ENCODE results near the gene GOLIM4. TPM values are rescaled to one million over a fixed set of nuclear protein-coding genes. Genes with fewer than 3 reads are reported as not detected.

The GOLIM4 gene
- total RNA-seq, 2 experiments from 2014 or later = 0.28 to 0.36 TPM

- no peaks in the 10 kb centered on the region for H3K9me3 Mint-ChIP-seq
- Histone ChIP-seq H3K27me3 (ENCODE audit: control insufficient read depth in 1 of 2, insufficient read depth in 2 of 2, low read length in 2 of 2) (peaks cover 9 to 29% of the 10 kb centered on the region in 2 experiments), H3K4me3 (ENCODE audit: low read length) (no peak overlapping the region), H3K9me3 (ENCODE audit: control insufficient read depth in 1 of 2, insufficient read depth in 1 of 2, low read length in 2 of 2) (peaks cover 0 to 7% of the 10 kb centered on the region in 2 experiments), H3K27ac (ENCODE audit: low read depth in 1 of 2, low read length in 2 of 2) (no peak overlapping the region), H3K4me1 (ENCODE audit: insufficient read depth, low read length) (peaks cover 9% of the 10 kb centered on the region), H3K36me3 (ENCODE audit: insufficient read depth, low read length) (no peaks in the 10 kb centered on the region)
- peaks cover 8% of the 10 kb centered on the region for H3K4me1 Mint-ChIP-seq (ENCODE audit: low read depth)
- H3K27ac Mint-ChIP-seq = no peak overlapping the region
- CTCF ChIA-PET = no interaction called here
- DNase-seq = no peak
- POLR2A ChIA-PET = no interaction called here
- H3K27me3 Mint-ChIP-seq = peaks cover 52% of the 10 kb centered on the region
- TF ChIP-seq CTCF (IDR thresholded peaks at IDR 0.05) = no peak
- no peak overlapping the region for H3K4me3 Mint-ChIP-seq
- no peaks in the 10 kb centered on the region for H3K36me3 Mint-ChIP-seq (ENCODE audit: low read depth)
- intact Hi-C loops (cut with DNase I, micrococcal nuclease) = no loop called here
- no peak for ATAC-seq (ENCODE audit: poor library complexity)
Observed at GRCh38 chr3:168090306-168091085, 5.2 kb downstream of the GOLIM4 start.

GRCh38 chr3:168089179-168089771, 6.4 kb downstream of the GOLIM4 start:
- Mint-ChIP-seq H3K36me3 (ENCODE audit: low read depth) (no peaks in the 10 kb centered on the region), H3K9me3 (no peaks in the 10 kb centered on the region), H3K4me3 (no peak overlapping the region), H3K27ac (no peak overlapping the region), H3K27me3 (peaks cover 43% of the 10 kb centered on the region), H3K4me1 (ENCODE audit: low read depth) (peaks cover under 1% of the 10 kb centered on the region)
- Histone ChIP-seq H3K9me3 (ENCODE audit: control insufficient read depth in 1 of 2, insufficient read depth in 1 of 2, low read length in 2 of 2) (no peaks in the 10 kb centered on the region), H3K27ac (ENCODE audit: low read depth in 1 of 2, low read length in 2 of 2) (no peak overlapping the region), H3K4me3 (ENCODE audit: low read length) (no peak overlapping the region), H3K4me1 (ENCODE audit: insufficient read depth, low read length) (no peaks in the 10 kb centered on the region), H3K27me3 (ENCODE audit: control insufficient read depth in 1 of 2, insufficient read depth in 2 of 2, low read length in 2 of 2) (peaks cover 0 to 18% of the 10 kb centered on the region in 2 experiments), H3K36me3 (ENCODE audit: insufficient read depth, low read length) (no peaks in the 10 kb centered on the region)
- intact Hi-C loops (cut with DNase I, micrococcal nuclease) = no loop called here
- no peak for DNase-seq
- TF ChIP-seq CTCF (IDR thresholded peaks at IDR 0.05) = no peak
- ChIA-PET POLR2A (no interaction called here), CTCF (no interaction called here)
- ATAC-seq (ENCODE audit: poor library complexity) = no peak

- Mint-ChIP-seq H3K27ac (no peak overlapping the region), H3K36me3 (ENCODE audit: low read depth) (no peaks in the 10 kb centered on the region), H3K4me3 (no peak overlapping the region), H3K9me3 (no peaks in the 10 kb centered on the region), H3K4me1 (ENCODE audit: low read depth) (no peaks in the 10 kb centered on the region), H3K27me3 (peaks cover 36% of the 10 kb centered on the region)
- Histone ChIP-seq H3K9me3 (ENCODE audit: control insufficient read depth in 1 of 2, insufficient read depth in 1 of 2, low read length in 2 of 2) (no peaks in the 10 kb centered on the region), H3K27ac (ENCODE audit: low read depth in 1 of 2, low read length in 2 of 2) (no peak overlapping the region), H3K27me3 (ENCODE audit: control insufficient read depth in 1 of 2, insufficient read depth in 2 of 2, low read length in 2 of 2) (peaks cover 0 to 8% of the 10 kb centered on the region in 2 experiments), H3K36me3 (ENCODE audit: insufficient read depth, low read length) (no peaks in the 10 kb centered on the region), H3K4me3 (ENCODE audit: low read length) (no peak overlapping the region), H3K4me1 (ENCODE audit: insufficient read depth, low read length) (no peaks in the 10 kb centered on the region)
- ATAC-seq (ENCODE audit: poor library complexity) (no peak), DNase-seq (peak in 2 of 14 experiments; percentile 5 to 17)
- intact Hi-C loops (cut with DNase I, micrococcal nuclease) = no loop called here
- ChIA-PET CTCF (no interaction called here), POLR2A (no interaction called here)
- no peak for TF ChIP-seq CTCF (IDR thresholded peaks at IDR 0.05)
Observed at GRCh38 chr3:168088106-168088720, 7.5 kb downstream of the GOLIM4 start.

Data from CD4-positive, alpha-beta T cell (primary cell).